ENCODE measurements around the gene RSPO4. TPM values are rescaled to one million over a fixed set of nuclear protein-coding genes. Genes with fewer than 3 reads are reported as not detected.

Gene RSPO4
- total RNA-seq, 1 experiment from 2014 or later = 6.7 TPM

DNA sequence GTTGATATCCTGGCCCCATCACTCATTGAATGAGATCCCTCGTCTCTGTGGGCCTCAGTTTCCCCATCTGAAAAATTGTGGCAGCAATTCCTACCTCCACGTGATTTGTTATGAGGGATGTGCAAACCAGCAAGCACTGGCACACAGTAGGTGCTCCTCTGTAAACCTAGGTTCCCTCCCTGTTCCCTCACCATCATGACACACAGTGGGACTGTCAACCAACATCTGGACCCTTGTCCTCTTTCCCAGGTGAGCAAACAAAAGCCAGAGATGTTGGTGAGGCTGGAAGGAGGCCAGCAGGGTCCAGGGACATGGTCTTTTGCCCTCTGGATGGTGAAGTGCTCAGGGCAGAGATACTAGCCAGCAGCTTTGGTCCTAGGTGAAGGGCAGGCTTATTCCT, 26.1 kb downstream of the RSPO4 start:
- no peak overlapping the region for H3K4me3 Mint-ChIP-seq
- H2BK15ac ChIP-seq (ENCODE audit: low read depth, low read length) = no peak overlapping the region
- no peak overlapping the region for H3K4me2 ChIP-seq (ENCODE audit: insufficient read depth, insufficient read length, low read length)
- TF ChIP-seq, protein P1, sequence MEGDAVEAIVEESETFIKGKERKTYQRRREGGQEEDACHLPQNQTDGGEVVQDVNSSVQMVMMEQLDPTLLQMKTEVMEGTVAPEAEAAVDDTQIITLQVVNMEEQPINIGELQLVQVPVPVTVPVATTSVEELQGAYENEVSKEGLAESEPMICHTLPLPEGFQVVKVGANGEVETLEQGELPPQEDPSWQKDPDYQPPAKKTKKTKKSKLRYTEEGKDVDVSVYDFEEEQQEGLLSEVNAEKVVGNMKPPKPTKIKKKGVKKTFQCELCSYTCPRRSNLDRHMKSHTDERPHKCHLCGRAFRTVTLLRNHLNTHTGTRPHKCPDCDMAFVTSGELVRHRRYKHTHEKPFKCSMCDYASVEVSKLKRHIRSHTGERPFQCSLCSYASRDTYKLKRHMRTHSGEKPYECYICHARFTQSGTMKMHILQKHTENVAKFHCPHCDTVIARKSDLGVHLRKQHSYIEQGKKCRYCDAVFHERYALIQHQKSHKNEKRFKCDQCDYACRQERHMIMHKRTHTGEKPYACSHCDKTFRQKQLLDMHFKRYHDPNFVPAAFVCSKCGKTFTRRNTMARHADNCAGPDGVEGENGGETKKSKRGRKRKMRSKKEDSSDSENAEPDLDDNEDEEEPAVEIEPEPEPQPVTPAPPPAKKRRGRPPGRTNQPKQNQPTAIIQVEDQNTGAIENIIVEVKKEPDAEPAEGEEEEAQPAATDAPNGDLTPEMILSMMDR (conservative IDR thresholded peaks at IDR 0.05) = no peak
- no peaks in the 10 kb centered on the region for H3K79me2 ChIP-seq (ENCODE audit: insufficient read depth, low read length)
- no peaks in the 10 kb centered on the region for H3K27me3 ChIP-seq (ENCODE audit: insufficient read depth, low read length)
- no peak overlapping the region for H2BK20ac ChIP-seq (ENCODE audit: low read depth, low read length, poor library complexity, severe bottlenecking)
- no peak overlapping the region for H2AFZ ChIP-seq (ENCODE audit: low read length)
- H3K9me3 ChIP-seq (ENCODE audit: control insufficient read depth, low read depth, low read length) = no peaks in the 10 kb centered on the region
- no peak overlapping the region for H2AK5ac ChIP-seq (ENCODE audit: insufficient read length, low read length)
- H3K23ac ChIP-seq (ENCODE audit: insufficient read length, low read depth, low read length) = no peak overlapping the region
- no peak overlapping the region for H4K8ac ChIP-seq (replicated peaks; ENCODE audit: insufficient read length, low read depth, low read length)
- no CpG with 5 or more reads among the region's 2 CpGs for WGBS (ENCODE audit: extremely low coverage, insufficient read length, low lambda C conversion rate)
- no peak overlapping the region for H2BK12ac ChIP-seq (ENCODE audit: insufficient read length, low read depth, low read length)
- H3K79me1 ChIP-seq (ENCODE audit: insufficient read depth, low read depth, low read length, poor library complexity, severe bottlenecking) = no peaks in the 10 kb centered on the region
- no peaks in the 10 kb centered on the region for H3K9me3 Mint-ChIP-seq
- H4K5ac ChIP-seq (ENCODE audit: insufficient read length, low read depth, low read length) = no peak overlapping the region
- H3K14ac ChIP-seq (ENCODE audit: insufficient read depth, low read length) = no peak overlapping the region
- H4K20me1 ChIP-seq (ENCODE audit: control insufficient read depth, insufficient read depth, insufficient read length) = no peaks in the 10 kb centered on the region
- H3T11ph ChIP-seq (ENCODE audit: low read length) = no peak overlapping the region
- H3K27ac ChIP-seq (ENCODE audit: insufficient read length, low read depth, low read length) = no peak overlapping the region
- H3K27ac Mint-ChIP-seq = no peak overlapping the region
- peaks cover 2% of the 10 kb centered on the region for H3K27me3 Mint-ChIP-seq (ENCODE audit: low read depth)
- no peak for DNase-seq
- no peak overlapping the region for H4K91ac ChIP-seq (ENCODE audit: insufficient read length, low read depth, low read length)
- H3K4me1 ChIP-seq (ENCODE audit: insufficient read depth, low read length) = no peaks in the 10 kb centered on the region
- H3K36me3 Mint-ChIP-seq (ENCODE audit: insufficient read depth in 1 of 3, low read depth in 3 of 3) = no peaks in the 10 kb centered on the region
- H3K4ac ChIP-seq (ENCODE audit: low read depth, low read length) = no peak overlapping the region
- H3K18ac ChIP-seq (ENCODE audit: insufficient read length, low read depth, low read length) = no peak overlapping the region
- peaks cover 2% of the 10 kb centered on the region in 2 experiments; a peak in 3 of 4 replicates for H3K4me1 Mint-ChIP-seq
- H3K23me2 ChIP-seq (ENCODE audit: insufficient read length, low read depth, low read length, poor library complexity, severe bottlenecking) = no peaks in the 10 kb centered on the region
- no peak overlapping the region for H2BK120ac ChIP-seq (ENCODE audit: low read depth, low read length, poor library complexity, severe bottlenecking)
- H3K56ac ChIP-seq (ENCODE audit: insufficient read length, low read depth, low read length) = no peak overlapping the region
- H3K9ac ChIP-seq (ENCODE audit: extremely low read depth, insufficient read length, low read length) = no peak overlapping the region
- H2BK5ac ChIP-seq (ENCODE audit: insufficient read length, low read length) = no peak overlapping the region

Measured in H9 (cell line).